ENCODE measurements around the gene CHST8. TPM values are rescaled to one million over a fixed set of nuclear protein-coding genes. Genes with fewer than 3 reads are reported as not detected.

The CHST8 gene
- total RNA-seq, 2 donors from 2014 or later = not detected

Other genes starting within 250 kb of the CHST8 start
- gene CEBPG, start 248.2 kb upstream of the CHST8 start, total RNA-seq = 10 to 100 TPM; 26.3 to 29.2 TPM
- 10 to 100 TPM; 18.7 to 25.7 TPM for gene PEPD, start 100.2 kb upstream of the CHST8 start, total RNA-seq
- gene KCTD15, start 174.9 kb downstream of the CHST8 start, total RNA-seq = 1 to 10 TPM in 1 of 2 donors, under 1 TPM in 1; 0.59 to 3.4 TPM

All from natural killer cell treated with Interleukin-12 subunit alpha and Interleukin-12 subunit beta and Interleukin-15 and Interleukin-18, amount 100 ng/mL, for 72 hours (primary cell).